PFSK-1 (cell line): ENCODE data around the gene WDFY3. TPM values are rescaled to one million over a fixed set of nuclear protein-coding genes. Genes with fewer than 3 reads are reported as not detected.

ENCODE experiments used
- FOXP2 ChIP-seq: optimal IDR thresholded peaks from 2 replicates; pipeline ENCODE3; 2011; ENCODE audit warnings: borderline replicate concordance, control low read depth, inconsistent platforms; ENCODE audit not compliant: insufficient read depth; ENCODE audit errors: extremely low read length, extremely low read depth
- POLR2AphosphoS5 ChIP-seq: IDR thresholded peaks from 2 replicates; pipeline ENCODE4 v1.6.1; 2012; ENCODE audit warnings: low read depth, mild to moderate bottlenecking, control low read depth, low read length, moderate library complexity
- SIN3A ChIP-seq: IDR thresholded peaks from 2 replicates; pipeline ENCODE4 v1.6.1; 2012; ENCODE audit warnings: mild to moderate bottlenecking, low read length, moderate library complexity, borderline replicate concordance; ENCODE audit not compliant: insufficient read depth
- TAF1 ChIP-seq: IDR thresholded peaks from 2 replicates; pipeline ENCODE4 v1.6.1; 2012; ENCODE audit warnings: low read length, control low read depth, borderline replicate concordance; ENCODE audit not compliant: insufficient read depth
- polyA plus RNA-seq: library from polyadenylated mRNA; unstranded; fragments of >200 nt; gene quantifications from one replicate; pipeline ENCODE4 v1.2.1, GENCODE V29; 2012; ENCODE audit warnings: low read depth, missing spikeins; ENCODE audit not compliant: insufficient read length
- TF ChIP-seq, protein P1 (sequence below), 2 experiments: IDR thresholded peaks; 2 replicates each; pipeline versions ENCODE4 v1.6.1 to v1.8.0; 2011 to 2012; ENCODE audit warnings: low read depth in 2 of 2, low read length in 2 of 2, control low read depth in 1 of 2, inconsistent platforms in 1 of 2, mild to moderate bottlenecking in 1 of 2, moderate library complexity in 1 of 2; ENCODE audit not compliant: insufficient read depth in 1 of 2

WDFY3 gene, protein sequence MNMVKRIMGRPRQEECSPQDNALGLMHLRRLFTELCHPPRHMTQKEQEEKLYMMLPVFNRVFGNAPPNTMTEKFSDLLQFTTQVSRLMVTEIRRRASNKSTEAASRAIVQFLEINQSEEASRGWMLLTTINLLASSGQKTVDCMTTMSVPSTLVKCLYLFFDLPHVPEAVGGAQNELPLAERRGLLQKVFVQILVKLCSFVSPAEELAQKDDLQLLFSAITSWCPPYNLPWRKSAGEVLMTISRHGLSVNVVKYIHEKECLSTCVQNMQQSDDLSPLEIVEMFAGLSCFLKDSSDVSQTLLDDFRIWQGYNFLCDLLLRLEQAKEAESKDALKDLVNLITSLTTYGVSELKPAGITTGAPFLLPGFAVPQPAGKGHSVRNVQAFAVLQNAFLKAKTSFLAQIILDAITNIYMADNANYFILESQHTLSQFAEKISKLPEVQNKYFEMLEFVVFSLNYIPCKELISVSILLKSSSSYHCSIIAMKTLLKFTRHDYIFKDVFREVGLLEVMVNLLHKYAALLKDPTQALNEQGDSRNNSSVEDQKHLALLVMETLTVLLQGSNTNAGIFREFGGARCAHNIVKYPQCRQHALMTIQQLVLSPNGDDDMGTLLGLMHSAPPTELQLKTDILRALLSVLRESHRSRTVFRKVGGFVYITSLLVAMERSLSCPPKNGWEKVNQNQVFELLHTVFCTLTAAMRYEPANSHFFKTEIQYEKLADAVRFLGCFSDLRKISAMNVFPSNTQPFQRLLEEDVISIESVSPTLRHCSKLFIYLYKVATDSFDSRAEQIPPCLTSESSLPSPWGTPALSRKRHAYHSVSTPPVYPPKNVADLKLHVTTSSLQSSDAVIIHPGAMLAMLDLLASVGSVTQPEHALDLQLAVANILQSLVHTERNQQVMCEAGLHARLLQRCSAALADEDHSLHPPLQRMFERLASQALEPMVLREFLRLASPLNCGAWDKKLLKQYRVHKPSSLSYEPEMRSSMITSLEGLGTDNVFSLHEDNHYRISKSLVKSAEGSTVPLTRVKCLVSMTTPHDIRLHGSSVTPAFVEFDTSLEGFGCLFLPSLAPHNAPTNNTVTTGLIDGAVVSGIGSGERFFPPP (N-terminal part only)
- polyA plus RNA-seq, result 4.9 TPM

DNA sequence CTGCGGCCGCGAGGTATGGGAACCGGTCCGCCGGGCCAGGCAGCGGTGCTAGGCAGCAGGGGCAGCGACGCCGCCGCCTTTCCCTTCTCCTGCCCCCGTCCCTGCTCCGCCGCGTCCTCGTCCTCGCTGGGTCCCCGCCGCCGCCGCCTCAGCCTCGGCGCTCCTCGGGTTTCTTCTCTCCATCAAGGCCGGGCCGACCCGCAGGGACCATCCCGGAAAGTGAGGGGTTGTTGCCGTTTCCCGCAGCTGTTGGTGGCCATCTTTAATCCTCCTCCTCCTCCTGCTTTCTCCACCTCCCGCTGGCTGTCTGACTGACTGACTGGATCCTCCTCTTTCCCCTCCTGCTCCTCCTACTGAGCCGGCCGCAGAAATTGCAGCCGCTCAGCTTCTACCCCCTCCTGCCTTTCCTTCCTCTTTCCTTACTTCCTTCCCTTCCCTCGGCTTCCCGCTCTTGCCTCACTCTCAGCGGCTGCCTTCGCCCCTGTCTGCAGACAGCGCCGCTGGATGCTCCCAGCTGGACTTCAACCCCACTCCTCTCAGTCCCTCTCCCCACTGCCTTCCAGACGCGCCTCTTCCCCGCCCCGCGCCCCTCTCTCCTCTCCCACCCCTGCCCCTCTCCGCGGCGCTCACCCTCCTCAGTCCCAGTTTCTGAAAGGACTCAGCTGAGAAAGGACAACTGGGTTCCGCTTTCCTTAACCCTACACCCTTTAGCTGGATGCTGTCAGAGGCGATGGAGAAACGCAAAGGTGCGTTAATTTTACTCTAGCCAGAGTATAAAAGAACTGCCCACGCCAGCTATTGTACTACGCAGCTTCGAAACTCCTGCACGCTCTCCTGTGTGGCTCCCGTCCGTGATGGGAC, at the start of gene WDFY3:
WDFY3 (minus strand) TSS at position 309 of the 861 bp plus-strand sequence. CDS start 106,099 bp downstream, outside the sequence.
- TF ChIP-seq FOXP2 (peak; percentile 27), TAF1 (peak; percentile 90), SIN3A (peak; percentile 69; the same call in 1 of the 2 replicates), POLR2AphosphoS5 (peak; percentile 79; the same call in 1 of the 2 replicates)
- TF ChIP-seq, protein P1, sequence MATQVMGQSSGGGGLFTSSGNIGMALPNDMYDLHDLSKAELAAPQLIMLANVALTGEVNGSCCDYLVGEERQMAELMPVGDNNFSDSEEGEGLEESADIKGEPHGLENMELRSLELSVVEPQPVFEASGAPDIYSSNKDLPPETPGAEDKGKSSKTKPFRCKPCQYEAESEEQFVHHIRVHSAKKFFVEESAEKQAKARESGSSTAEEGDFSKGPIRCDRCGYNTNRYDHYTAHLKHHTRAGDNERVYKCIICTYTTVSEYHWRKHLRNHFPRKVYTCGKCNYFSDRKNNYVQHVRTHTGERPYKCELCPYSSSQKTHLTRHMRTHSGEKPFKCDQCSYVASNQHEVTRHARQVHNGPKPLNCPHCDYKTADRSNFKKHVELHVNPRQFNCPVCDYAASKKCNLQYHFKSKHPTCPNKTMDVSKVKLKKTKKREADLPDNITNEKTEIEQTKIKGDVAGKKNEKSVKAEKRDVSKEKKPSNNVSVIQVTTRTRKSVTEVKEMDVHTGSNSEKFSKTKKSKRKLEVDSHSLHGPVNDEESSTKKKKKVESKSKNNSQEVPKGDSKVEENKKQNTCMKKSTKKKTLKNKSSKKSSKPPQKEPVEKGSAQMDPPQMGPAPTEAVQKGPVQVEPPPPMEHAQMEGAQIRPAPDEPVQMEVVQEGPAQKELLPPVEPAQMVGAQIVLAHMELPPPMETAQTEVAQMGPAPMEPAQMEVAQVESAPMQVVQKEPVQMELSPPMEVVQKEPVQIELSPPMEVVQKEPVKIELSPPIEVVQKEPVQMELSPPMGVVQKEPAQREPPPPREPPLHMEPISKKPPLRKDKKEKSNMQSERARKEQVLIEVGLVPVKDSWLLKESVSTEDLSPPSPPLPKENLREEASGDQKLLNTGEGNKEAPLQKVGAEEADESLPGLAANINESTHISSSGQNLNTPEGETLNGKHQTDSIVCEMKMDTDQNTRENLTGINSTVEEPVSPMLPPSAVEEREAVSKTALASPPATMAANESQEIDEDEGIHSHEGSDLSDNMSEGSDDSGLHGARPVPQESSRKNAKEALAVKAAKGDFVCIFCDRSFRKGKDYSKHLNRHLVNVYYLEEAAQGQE (IDR thresholded peaks at IDR 0.05; ENCODE audit: insufficient read depth in 1 of 2, low read depth in 2 of 2, low read length in 2 of 2), result 0 out of 4 replicates have a peak, but pooled peaks have one; percentile 9 to 17

DNA sequence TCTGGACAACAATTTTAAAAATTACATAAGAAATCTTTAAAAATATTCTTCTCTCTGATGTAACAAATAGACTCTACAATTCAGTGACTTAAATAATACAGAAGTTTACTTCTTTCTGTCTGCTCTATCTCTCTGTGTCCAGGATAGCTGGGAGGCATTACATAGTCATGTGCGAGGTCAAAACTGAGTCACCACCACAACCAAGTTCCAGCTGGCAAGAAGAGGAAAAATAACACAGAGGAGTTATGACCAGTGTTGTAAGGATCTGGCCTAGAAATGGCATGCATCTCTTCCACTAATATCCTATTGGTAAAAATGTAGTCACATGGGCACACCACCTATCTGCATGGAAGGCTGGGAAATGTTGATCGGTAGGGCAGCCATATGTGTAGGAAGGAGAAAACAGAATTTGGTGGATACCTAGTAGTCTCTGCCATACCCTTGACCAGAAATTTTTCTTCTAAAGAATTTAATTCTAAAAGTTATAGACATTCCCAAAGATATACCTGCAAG, 39.4 kb upstream of the WDFY3 start:
- TF ChIP-seq SIN3A, result no peak
- no peak for TF ChIP-seq TAF1
- TF ChIP-seq, protein P1 (IDR thresholded peaks at IDR 0.05; ENCODE audit: insufficient read depth in 1 of 2, low read depth in 2 of 2, low read length in 2 of 2), result no peak
- TF ChIP-seq FOXP2, result no peak
- TF ChIP-seq POLR2AphosphoS5, result no peak

DNA sequence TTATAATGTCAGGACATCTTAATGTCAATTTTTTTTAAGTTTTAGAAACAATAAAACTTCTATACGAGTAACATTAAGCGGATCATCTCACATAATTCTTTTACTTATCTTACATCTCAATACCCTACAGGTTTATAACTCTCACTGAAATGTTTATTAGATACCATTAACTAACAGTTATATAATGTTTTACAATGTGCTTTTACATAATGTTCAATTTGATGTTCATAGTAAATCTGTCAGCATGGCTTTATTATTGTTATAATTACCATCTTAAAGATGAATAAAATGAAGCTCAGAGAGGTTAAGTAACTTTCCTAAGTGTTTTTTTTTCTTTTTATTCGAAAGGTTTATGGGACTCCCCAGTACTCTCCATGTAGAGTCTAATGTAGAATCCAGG, 33.9 kb upstream of the WDFY3 start:
- TF ChIP-seq TAF1 (no peak), POLR2AphosphoS5 (no peak), FOXP2 (no peak), SIN3A (no peak)
- TF ChIP-seq, protein P1 (IDR thresholded peaks at IDR 0.05; ENCODE audit: insufficient read depth in 1 of 2, low read depth in 2 of 2, low read length in 2 of 2), result no peak

DNA sequence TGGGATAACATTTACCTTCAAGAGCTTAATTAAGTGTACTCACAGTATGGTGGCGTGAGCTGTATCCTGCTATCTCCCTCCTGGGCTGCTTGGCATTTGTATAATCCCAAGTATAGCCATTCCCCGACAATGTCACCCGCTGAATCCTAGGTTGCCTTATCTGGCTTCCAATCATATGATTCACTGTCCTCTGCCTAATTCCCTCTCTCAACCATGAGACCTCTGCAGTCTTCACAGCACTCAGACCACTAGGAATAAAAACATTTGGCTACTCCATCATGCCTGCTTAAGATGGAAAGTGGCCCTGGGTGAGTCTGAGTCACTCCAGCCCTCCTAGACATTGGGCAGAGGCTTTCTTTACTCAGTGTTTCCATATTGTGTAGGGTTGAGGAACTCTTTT, 28.9 kb upstream of the WDFY3 start:
- TF ChIP-seq, protein P1 (IDR thresholded peaks at IDR 0.05; ENCODE audit: insufficient read depth in 1 of 2, low read depth in 2 of 2, low read length in 2 of 2), result no peak
- TF ChIP-seq SIN3A, result no peak
- TF ChIP-seq TAF1, result no peak
- TF ChIP-seq FOXP2, result no peak
- TF ChIP-seq POLR2AphosphoS5, result no peak
